Fibroblast of pulmonary artery (primary cell): Measurements from ENCODE around the gene NTPCR.

Experiments
- DNase-seq: peaks from one replicate; pipeline ENCODE4 v3.0.0-alpha.2; 2010; ENCODE audit warnings: low read depth
- H3K4me3 ChIP-seq: replicated peaks from 2 replicates; pipeline ENCODE4 v1.5.1; 2011; ENCODE audit warnings: low read depth, mild to moderate bottlenecking, control low read depth, low read length, moderate library complexity
- TF ChIP-seq, protein P1 (sequence below): IDR thresholded peaks from 2 replicates; pipeline ENCODE4 v1.5.1; 2011; ENCODE audit warnings: mild to moderate bottlenecking, control low read depth, low read length, inconsistent platforms; ENCODE audit errors: missing control alignments

NTPCR gene

DNA sequence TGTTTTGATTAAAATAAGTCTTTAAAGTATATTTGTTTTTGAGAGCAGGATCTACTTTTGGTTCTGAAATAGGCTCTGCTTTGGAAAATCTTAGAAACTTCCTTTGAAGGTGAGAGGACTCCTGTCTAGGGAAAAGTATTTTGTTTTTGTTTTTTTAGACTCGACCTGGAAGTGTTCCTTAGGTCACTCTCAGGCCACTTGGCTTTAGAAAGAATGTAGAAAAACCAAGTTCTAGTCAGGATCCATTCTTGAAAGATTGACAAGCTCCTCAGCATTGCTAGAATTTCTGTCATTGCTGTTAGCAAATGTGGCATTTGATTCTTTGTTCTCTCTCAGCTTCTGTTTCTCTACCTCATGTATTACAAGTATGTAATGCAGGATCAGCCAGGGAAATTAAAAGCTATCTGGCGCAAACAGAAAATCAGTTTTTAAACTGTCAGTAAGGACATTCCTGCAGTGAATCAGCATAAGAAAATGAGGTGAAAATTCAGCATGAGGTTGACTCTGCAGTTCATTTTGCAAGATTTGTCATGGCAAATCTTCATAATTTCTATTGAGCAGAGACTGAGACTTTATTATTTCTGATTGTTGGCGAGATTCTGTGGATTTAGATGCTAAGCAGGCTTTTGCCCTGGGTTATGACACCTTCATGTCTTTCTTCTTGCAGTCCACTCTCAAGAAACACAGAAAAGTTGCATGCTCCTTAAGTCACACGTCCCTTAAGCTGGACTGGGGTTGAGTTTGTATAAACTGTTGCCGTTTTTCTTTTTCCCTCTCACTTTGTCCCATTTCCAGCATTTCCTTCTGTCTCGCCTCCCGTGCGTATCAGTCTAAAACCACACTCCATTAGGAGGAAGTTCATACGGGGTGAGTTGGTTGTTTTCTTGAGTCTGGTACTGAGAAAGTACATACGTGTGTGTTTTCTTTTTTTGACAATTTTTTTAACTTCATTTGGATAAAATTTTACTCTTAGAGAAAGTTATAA is 12.6 kb downstream of the NTPCR start:
- no peak overlapping the region for H3K4me3 ChIP-seq
- TF ChIP-seq, protein P1, sequence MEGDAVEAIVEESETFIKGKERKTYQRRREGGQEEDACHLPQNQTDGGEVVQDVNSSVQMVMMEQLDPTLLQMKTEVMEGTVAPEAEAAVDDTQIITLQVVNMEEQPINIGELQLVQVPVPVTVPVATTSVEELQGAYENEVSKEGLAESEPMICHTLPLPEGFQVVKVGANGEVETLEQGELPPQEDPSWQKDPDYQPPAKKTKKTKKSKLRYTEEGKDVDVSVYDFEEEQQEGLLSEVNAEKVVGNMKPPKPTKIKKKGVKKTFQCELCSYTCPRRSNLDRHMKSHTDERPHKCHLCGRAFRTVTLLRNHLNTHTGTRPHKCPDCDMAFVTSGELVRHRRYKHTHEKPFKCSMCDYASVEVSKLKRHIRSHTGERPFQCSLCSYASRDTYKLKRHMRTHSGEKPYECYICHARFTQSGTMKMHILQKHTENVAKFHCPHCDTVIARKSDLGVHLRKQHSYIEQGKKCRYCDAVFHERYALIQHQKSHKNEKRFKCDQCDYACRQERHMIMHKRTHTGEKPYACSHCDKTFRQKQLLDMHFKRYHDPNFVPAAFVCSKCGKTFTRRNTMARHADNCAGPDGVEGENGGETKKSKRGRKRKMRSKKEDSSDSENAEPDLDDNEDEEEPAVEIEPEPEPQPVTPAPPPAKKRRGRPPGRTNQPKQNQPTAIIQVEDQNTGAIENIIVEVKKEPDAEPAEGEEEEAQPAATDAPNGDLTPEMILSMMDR = no peak
- peak; percentile 46 for DNase-seq

DNA sequence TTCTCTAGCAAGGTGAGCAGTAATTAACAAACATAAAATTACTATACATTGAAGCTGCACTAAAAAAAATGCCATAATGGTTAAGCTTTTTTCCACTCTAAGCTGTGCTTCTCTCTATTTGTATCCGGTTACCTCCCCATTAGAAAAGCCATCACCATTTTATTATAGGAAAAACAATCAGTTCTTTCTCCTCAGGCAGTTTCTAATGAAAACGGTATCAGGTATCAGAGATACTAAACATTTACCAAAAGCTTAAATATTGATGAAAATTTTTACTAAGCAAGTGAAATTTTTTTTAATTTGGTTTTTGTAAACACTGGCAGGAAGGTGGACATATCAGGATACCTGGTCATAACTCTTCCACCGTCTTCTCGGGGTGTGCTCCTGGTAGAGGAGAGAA is 14.2 kb downstream of the NTPCR start:
- H3K4me3 ChIP-seq = no peak overlapping the region
- TF ChIP-seq, protein P1 = no peak
- DNase-seq = no peak

DNA sequence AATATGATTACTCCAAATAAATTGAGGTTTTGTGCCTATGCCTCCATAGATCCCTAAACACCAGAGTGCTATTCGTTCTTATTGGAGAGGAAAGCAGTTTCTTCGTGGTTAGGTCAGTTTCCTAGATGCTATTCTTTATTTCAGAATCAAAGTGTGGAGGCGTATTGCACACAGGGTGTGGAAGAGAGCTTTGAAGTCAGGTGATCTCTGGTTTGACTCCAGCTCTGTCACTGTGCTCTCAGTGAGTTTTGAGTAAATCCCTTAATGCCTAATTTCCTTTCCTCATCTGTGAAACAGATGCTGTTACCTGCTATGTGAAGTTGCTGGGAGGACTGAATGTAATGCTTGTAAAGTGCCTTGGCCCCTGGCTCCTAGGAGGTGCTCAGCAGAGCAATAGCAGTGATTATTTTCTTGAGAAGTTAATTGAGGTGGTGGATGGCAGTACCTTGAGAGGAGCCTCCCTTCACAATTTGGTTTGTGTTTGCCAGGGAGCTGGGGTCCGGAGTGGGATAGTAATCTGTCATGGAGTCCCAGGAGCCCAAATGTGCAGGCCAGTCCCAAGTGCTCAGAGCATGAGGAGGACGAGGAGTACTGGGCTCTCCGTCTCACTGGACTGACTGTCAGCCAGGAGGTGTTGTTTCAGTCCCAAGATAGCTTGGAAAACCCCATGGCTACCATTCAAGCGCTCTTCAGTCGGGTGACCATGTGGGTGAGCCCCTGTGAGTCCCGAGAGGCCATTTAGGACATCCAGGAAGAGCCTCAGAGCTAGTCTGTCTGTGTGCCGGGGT is 14.9 kb downstream of the NTPCR start:
- no peak for DNase-seq
- H3K4me3 ChIP-seq = no peak overlapping the region
- TF ChIP-seq, protein P1 = no peak

DNA sequence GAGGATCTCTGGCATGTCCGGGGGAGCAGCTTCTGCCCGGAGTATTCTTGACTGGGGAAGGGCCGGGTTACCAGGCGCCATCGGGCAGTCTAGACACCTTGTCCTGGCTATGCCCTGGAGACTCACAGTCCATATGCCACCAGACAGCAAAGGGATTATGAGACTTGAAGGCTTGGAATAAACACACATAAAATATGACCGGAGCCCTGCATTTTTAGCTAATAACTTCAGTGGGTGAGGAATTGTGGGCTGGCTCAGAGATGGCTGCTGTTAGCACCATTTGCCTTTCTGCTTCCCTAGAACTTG is 15.5 kb downstream of the NTPCR start:
- TF ChIP-seq, protein P1 = no peak
- no peak for DNase-seq

DNA sequence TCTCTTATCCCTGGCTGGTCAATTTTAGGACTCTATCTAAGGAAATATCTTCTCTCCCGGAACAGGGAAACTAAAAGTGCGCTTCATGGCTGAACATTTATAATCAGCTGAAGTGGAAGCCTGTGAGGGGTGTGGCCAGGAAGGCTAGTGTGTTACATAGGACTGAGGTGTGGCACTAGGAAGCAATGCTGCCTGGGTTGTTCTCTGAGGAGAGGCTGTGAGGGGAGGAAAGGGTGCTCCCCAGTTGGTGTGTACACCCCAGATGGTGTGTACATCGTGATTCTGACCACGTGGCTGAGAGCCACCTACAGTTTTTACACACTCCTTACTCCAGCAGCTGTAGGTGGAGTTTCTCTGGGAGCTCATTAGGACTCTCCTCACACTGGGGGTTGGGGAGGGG is 16.3 kb downstream of the NTPCR start:
- no peak for DNase-seq
- TF ChIP-seq, protein P1 = no peak
- H3K4me3 ChIP-seq = no peak overlapping the region

More for the DNA sequence above, 15.5 kb downstream of the NTPCR start:
- no peak overlapping the region for H3K4me3 ChIP-seq

DNA sequence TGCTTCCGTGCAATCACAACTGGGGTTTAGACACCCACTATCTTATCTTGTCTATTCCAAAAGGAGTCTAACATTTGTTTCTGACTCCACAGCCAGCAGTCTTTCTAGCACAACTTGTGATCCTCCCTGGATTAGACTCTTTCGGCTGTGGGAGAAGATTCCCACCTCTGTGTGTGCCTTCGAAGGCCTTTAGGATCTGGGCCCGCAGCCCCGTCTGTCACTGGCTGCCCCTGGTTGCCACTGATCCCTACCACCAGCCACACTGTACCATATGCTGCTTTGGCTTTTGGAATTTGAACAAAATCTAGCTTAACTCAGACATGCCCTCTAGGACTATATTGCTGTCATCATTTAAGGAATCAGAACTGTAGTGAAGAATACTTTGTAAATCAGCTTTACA is 18.0 kb downstream of the NTPCR start:
- DNase-seq = no peak
- TF ChIP-seq, protein P1 = no peak
- H3K4me3 ChIP-seq = no peak overlapping the region
